ENCODE results near the gene NACA2.
"Not testable (repeated sequence)": the region's sequence is repeated elsewhere in the genome, so short reads cannot be mapped to it uniquely, and the experiment has no call there.

The NACA2 gene

GRCh38 chr17:61599608-61600007 lies 8.6 kb upstream of the NACA2 start:
- DNase-seq (ENCODE audit: low read depth, low spot score): no peak

DNA sequence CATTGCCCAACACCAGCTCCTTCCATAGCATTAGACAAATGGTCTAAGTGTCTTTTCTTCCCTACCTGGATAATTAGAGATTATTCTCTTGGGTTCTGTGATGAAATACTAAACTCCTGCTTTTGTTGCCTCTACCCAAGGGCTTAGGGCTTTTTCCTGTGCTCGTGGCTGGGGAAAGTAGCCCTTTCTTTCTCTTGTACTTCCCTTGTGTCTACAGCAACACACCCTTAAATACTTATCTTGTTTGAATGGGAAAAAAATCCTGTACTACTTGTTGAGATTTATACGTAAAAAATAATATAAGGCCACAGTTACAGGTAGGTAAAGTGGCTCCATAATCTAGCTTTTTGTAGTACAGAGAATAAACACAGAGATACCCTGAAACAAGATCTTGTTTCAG lies 7.0 kb upstream of the NACA2 start:
- DNase-seq (ENCODE audit: low read depth, low spot score): no peak

GRCh38 chr17:61597607-61598006 lies 6.6 kb upstream of the NACA2 start:
- DNase-seq (ENCODE audit: low read depth, low spot score): no peak

- no peak for DNase-seq (ENCODE audit: low read depth, low spot score)
These were observed 4.6 kb upstream of the NACA2 start for GRCh38 chr17:61595418-61596186.

GRCh38 chr17:61594294-61594825 lies 3.3 kb upstream of the NACA2 start:
- no peak for DNase-seq (ENCODE audit: low read depth, low spot score)

DNA sequence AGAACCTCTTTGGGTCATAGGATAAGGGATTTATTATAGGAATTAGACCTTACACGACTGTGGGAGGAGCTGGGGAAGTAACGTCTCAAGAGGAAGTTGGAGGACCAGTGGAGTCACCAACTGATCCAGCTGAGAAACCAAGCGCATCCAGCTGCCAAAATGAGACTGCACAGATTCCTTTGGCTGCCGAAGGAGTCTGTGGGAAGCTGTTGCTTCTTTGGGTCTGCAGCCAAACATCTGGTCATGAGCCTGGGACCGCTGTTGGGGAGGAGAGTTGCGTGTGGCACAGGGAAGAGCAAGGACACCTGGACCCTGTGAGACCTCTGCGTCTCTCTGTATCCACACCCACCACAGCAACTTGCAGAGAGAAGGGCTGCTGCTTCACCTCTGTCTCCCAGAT lies 2.4 kb upstream of the NACA2 start:
- no peak for DNase-seq (ENCODE audit: low read depth, low spot score)

- DNase-seq (ENCODE audit: low read depth, low spot score): no peak
These were observed 911 bp upstream of the NACA2 start for GRCh38 chr17:61591930-61592329.

DNA sequence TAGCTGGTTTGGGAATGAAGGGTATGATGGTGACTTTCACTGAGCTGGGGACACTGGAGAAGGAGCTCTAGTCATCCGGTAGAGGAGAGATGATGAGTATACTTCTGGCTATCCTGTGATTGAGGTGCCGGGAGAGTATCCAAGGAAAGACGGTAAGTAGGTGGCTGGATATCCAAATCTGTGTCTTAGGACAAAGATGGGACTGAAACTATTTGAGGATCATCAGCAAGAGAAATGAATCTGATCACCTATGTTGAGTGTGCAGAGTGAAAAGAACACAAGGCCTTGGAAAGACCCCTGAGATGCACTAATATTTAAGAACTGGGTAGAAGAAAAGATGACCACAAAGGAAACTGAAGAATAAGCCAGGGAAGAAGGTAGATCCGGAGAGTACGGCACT lies 1.0 kb downstream of the NACA2 start:
- no peak for DNase-seq (ENCODE audit: low read depth, low spot score)

- DNase-seq (ENCODE audit: low read depth, low spot score): no peak
These were observed 3.0 kb downstream of the NACA2 start for GRCh38 chr17:61587807-61588660.

DNA sequence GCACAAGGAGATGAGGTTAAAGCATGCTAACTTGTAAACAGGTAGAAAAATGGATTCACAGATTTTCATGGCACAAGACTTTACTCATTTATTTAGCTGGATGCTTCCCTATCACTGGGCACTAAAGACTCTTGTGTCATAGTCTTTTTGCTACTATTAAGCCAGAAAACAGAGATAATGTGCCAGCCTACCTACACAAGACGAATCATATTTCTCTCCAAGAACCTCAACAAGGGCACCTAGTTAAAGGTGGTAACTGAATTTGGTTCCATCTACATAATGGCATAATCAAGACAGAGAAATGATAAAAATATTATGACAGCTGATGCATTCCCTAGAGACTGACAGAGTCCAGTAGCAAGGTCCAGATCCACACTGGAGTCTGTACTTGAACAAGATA lies 3.8 kb downstream of the NACA2 start:
- DNase-seq (ENCODE audit: low read depth, low spot score): no peak

- not testable (repeated sequence) for DNase-seq (ENCODE audit: low read depth, low spot score)
These were observed 4.4 kb downstream of the NACA2 start for GRCh38 chr17:61586622-61587021.

- no peak for DNase-seq (ENCODE audit: low read depth, low spot score)
These were observed 4.9 kb downstream of the NACA2 start for GRCh38 chr17:61586031-61586566.

GRCh38 chr17:61584866-61585265 lies 6.2 kb downstream of the NACA2 start:
- DNase-seq (ENCODE audit: low read depth, low spot score): no peak

DNA sequence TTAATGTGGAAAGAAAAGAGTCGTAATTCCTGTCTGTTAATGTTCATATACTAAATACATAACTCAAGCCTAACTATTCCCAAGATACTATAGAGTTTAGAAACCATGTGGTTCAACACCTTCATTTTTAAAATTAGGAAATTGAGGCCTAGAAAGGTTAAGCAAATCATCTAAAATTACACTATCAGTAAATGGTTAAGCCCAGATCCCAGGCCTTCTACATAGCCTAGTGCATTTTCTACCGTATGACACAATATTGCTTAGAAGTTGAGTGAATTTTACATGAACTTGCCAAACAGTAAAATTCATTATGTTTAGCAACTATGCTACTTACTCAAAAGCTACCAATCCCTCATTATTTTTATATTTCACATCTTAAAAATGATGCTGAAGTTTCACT lies 6.8 kb downstream of the NACA2 start:
- DNase-seq (ENCODE audit: low read depth, low spot score): no peak

DNA sequence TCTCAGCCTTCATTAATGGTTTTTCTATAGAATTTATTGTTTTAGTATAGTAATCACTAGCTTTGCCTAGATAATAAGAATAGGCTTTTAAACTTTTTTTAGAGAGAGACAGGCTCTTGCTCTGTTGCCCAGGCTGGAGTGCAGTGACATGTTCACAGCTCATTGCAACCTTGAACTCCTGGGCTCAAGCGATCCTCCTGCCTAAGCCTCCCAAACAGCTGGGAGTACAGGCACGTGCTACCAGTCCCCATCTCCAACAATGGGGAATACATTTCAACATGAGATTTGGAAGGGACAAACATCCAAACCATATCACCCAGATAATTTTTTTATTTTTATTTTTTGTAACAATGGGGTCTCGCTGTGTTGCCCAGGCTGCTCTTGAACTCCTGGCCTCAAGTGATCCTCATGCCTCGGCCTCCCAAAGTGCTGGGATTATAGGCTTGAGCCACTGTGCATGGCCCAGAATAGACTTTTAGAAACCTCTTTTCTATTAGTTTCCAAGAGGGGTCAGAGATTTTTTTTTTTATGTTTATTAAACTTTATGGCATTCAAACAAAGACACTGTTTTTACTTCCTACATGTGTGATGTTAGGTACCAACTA lies 7.3 kb downstream of the NACA2 start:
- DNase-seq (ENCODE audit: low read depth, low spot score): no peak

DNA sequence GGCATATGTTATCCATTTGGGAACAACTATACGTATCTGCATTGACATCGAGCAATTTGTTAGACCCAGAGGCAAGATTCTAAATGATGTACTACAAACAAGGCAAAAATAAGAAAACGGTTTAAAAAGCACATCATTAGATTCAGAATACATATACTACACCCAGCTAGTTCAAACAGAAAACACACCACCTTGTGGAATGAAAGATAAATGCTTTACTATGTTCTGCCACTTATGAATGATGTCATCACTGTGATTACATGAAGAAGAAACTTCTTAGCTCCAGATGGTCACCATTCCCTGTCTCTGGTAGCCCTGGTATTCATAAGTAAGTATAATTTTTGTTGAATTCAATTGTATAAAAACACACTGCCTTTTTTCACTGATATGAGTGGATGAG lies 7.8 kb downstream of the NACA2 start:
- DNase-seq (ENCODE audit: low read depth, low spot score): peak; percentile 45

DNA sequence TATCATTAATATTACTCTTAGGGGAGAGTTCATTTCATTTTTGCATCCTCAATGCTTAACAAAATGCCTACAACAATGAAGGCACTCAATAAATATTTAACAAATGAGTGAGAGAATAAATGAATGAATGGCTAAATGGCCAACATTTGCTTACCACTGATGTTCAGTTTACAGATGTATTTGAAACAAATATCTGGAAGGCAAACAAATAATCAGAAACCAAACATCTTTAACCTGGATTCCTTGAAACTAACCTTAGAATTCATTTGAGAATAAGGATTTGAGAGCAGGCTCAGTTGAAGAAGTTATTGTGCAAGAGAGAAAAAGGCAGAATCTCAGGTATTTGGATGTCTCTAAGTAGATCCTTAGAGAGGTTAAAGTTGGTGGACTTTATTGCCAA lies 8.4 kb downstream of the NACA2 start:
- no peak for DNase-seq (ENCODE audit: low read depth, low spot score)

- DNase-seq (ENCODE audit: low read depth, low spot score): no peak
These were observed 9.2 kb downstream of the NACA2 start for GRCh38 chr17:61581611-61582349.

- DNase-seq (ENCODE audit: low read depth, low spot score): no peak
These were observed 10.5 kb downstream of the NACA2 start for GRCh38 chr17:61580502-61580901.

GRCh38 chr17:61579961-61580360 lies 11.1 kb downstream of the NACA2 start:
- no peak for DNase-seq (ENCODE audit: low read depth, low spot score)

- no peak for DNase-seq (ENCODE audit: low read depth, low spot score)
These were observed 11.7 kb downstream of the NACA2 start for GRCh38 chr17:61579347-61579746.
